Transverse colon (tissue), 4 donors: ENCODE data around the gene JAGN1. TPM values are rescaled to one million over a fixed set of nuclear protein-coding genes. Genes with fewer than 3 reads are reported as not detected.
"Not testable (repeated sequence)": the region's sequence is repeated elsewhere in the genome, so short reads cannot be mapped to it uniquely, and the experiment has no call there.

Experiments used
- DNase-seq: peaks from one replicate; pipeline ENCODE4 v3.0.0-alpha.2; 2019
- H3K27ac ChIP-seq, 4 donors: fragments of 200-600 bp; sonication (generic); 2 replicates each; pipeline ENCODE4 v1.5.1; 2016 to 2018; ENCODE audit warnings: inconsistent platforms in 4 of 4
- H3K27me3 ChIP-seq: fragments of 200-600 bp; sonication (generic); 2 replicates; pipeline ENCODE4 v1.5.1; 2017; ENCODE audit warnings: inconsistent platforms
- H3K36me3 ChIP-seq, 4 donors: fragments of 200-600 bp; sonication (generic); 2 replicates each; pipeline ENCODE4 v1.5.1; 2017 to 2019; ENCODE audit warnings: inconsistent platforms in 4 of 4
- H3K4me1 ChIP-seq, 4 donors: fragments of 200-600 bp; sonication (generic); 2 replicates each; pipeline ENCODE4 v1.5.1; 2017 to 2020; ENCODE audit warnings: inconsistent platforms in 4 of 4
- H3K4me3 ChIP-seq, 4 donors: fragments of 200-600 bp; sonication (generic); 1 replicate in 1 of 4; 2 replicates in 3 of 4; pipeline versions ENCODE4 v1.5.1 to v1.6.1; 2017 to 2019; ENCODE audit warnings: inconsistent platforms in 4 of 4
- H3K9me3 ChIP-seq, 2 donors: fragments of 200-600 bp; sonication (generic); 2 replicates each; pipeline ENCODE4 v1.5.1; 2017 to 2019; ENCODE audit warnings: inconsistent platforms in 2 of 2
- CTCF ChIP-seq, 5 experiments: fragments of 200-600 bp in 3 of 5; fragments of 450-650 bp in 2 of 5; sonication (generic) in 3 of 5; IDR thresholded peaks; 1 replicate in 2 of 5; 2 replicates in 3 of 5; pipeline ENCODE4 v1.5.1; 2016 to 2017; ENCODE audit warnings: antibody characterized with exemption in 5 of 5, inconsistent platforms in 3 of 5, mild to moderate bottlenecking in 2 of 5, moderate library complexity in 1 of 5
- EP300 ChIP-seq: sonication (generic); formaldehyde crosslinking; IDR thresholded peaks from one replicate; pipeline ENCODE4 v1.6.1; 2017; ENCODE audit warnings: antibody characterized with exemption, low read depth
- POLR2A ChIP-seq: fragments of 450-650 bp; IDR thresholded peaks from one replicate; pipeline ENCODE4 v1.6.1; 2016; ENCODE audit warnings: antibody characterized with exemption, mild to moderate bottlenecking, moderate library complexity
- POLR2AphosphoS5 ChIP-seq, 3 donors: sonication (generic); formaldehyde crosslinking; IDR thresholded peaks; one replicate each; pipeline ENCODE4 v1.6.1; 2016; ENCODE audit warnings: antibody characterized with exemption in 3 of 3
- WGBS, 2 donors: methylation state at CpG; one replicate each; pipeline ENCODE4 v1.1.5; 2018; ENCODE audit warnings: low coverage in 1 of 2; 5-methylcytosine and 5-hydroxymethylcytosine counted together
- in situ Hi-C, 4 donors: fragments of 200-750 bp; cut with MboI; loops; one replicate each; pipeline versions ENCODE4 v1.15.0 to v1.15.1; 2017; ENCODE audit warnings: low sequenced_read_pairs in 3 of 4, low pct_ligation_motif_present in 1 of 4, low pct_unique_long_range_greater_than_20kb in 1 of 4
- intact Hi-C: fragments of 100-400 bp; cut with DNase I; formaldehyde crosslinking; loops from one replicate; pipeline ENCODE4 v1.15.1; 2023; ENCODE audit warnings: low total_unique reads
- total RNA-seq, 4 donors: library from RNA; depleted of rRNA; stranded (reverse); fragments of >200 nt; gene quantifications; one replicate each; pipeline ENCODE4 v1.1.0, GENCODE V29; 2016

JAGN1 gene
- total RNA-seq, 4 donors from 2014 or later: 5.8 to 73.0 (median 28.5) TPM

GRCh38 chr3:9846931-9847488 is 43.4 kb upstream of the JAGN1 start:
- 96% methylated on average over 4 of the region's 6 CpGs; no CpG with 5 or more reads in 1 of the 2 donors for WGBS, 2 donors
- no peaks in the 10 kb centered on the region for H3K9me3 ChIP-seq
- no peak for DNase-seq
- H3K36me3 ChIP-seq: peaks cover 0 to under 1% (median 0%) of the 10 kb centered on the region in 4 donors
- in situ Hi-C loops: no loop called here
- peaks cover 0 to 22% (median 11%) of the 10 kb centered on the region in 4 donors for H3K4me1 ChIP-seq
- H3K27ac ChIP-seq: no peak overlapping the region
- no peak overlapping the region for H3K4me3 ChIP-seq
- no peak for TF ChIP-seq CTCF (IDR thresholded peaks at IDR 0.05)
- no peak for TF ChIP-seq POLR2A
- no peak for TF ChIP-seq POLR2AphosphoS5 (IDR thresholded peaks at IDR 0.05)
- TF ChIP-seq EP300: no peak
- intact Hi-C loops: loop anchor here (10.0 kb wide), 1 partner anchor 68 kb away; the partner anchor contains the start of gene IL17RC
- no peaks in the 10 kb centered on the region for H3K27me3 ChIP-seq

- H3K4me3 ChIP-seq, H3K27ac ChIP-seq, H3K27me3 ChIP-seq, in situ Hi-C loops, H3K36me3 ChIP-seq, DNase-seq, H3K9me3 ChIP-seq: not testable (repeated sequence)
- WGBS, 2 donors: 62% methylated on average over 9 of the region's 9 CpGs; no CpG with 5 or more reads in 1 of the 2 donors
- H3K4me1 ChIP-seq: peaks cover 0 to 22% (median 7%) of the 10 kb centered on the region in 4 donors
- intact Hi-C loops: loop anchor here (10.0 kb wide), 1 partner anchor 67 kb away; the partner anchor contains the start of gene IL17RC
Observed at GRCh38 chr3:9847870-9848269, 42.5 kb upstream of the JAGN1 start.

DNA sequence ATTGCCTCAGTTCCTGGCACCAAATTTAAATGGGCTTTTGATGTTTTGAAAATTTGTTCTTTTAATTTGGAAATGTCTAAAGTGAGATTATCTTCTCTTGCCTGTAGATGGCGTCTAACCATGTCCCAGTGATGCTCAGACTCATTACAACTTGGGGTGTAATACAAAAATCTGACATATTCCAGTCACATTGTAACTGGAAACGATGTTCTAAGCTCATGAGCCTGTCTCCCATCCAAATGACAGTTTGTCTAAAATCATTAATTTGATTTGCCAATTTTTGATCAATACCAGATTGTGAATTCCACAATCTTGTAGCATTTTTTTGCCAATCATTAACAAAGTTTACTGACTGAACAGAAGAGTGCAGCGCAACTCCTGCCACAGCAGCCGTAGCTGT is 41.5 kb upstream of the JAGN1 start:
- 25 to 36% methylated on average over 3 to 4 of the region's 4 CpGs for WGBS, 2 donors
- intact Hi-C loops: loop anchor here (10.0 kb wide), 1 partner anchor 66 kb away; the partner anchor contains the start of gene IL17RC
- not testable (repeated sequence) for H3K36me3 ChIP-seq

DNA sequence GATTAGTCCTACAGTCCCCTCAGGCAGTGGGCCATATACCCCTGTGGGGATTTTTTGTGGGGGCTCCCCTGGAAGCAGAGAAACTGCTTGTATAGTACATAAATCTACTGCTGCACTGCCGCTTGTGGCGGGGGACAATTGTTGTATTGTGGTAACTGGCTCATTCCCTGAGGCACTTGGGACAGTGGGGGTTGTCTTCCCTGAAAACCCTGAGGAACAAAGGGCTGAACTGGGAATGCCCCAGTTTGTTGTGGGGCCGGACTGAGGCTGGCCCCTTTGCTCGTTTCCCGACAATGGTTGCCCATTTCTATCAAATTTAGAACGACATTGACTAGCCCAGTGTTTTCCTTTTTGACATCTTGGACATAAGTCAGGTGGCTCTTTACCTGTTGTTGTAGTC is 39.0 kb upstream of the JAGN1 start:
- H3K27me3 ChIP-seq, H3K36me3 ChIP-seq, in situ Hi-C loops, H3K27ac ChIP-seq, H3K9me3 ChIP-seq, H3K4me3 ChIP-seq, intact Hi-C loops, DNase-seq: not testable (repeated sequence)
- whole genome bisulfite sequencing, 2 donors: 59 to 90% methylated on average over 2 to 6 of the region's 6 CpGs
- peaks cover 0 to 15% (median 0%) of the 10 kb centered on the region in 4 donors for H3K4me1 ChIP-seq

More for the DNA sequence above, 41.5 kb upstream of the JAGN1 start:
- TF ChIP-seq CTCF (IDR thresholded peaks at IDR 0.05): peak; percentile 53 to 62 (median 60)
- TF ChIP-seq POLR2AphosphoS5 (IDR thresholded peaks at IDR 0.05): peak in 2 of 3 donors; percentile 19 to 34
- H3K27ac ChIP-seq, DNase-seq, in situ Hi-C loops, H3K9me3 ChIP-seq, H3K4me3 ChIP-seq, H3K27me3 ChIP-seq: not testable (repeated sequence)
- H3K4me1 ChIP-seq: peaks cover 0 to 20% (median 2%) of the 10 kb centered on the region in 4 donors

DNA sequence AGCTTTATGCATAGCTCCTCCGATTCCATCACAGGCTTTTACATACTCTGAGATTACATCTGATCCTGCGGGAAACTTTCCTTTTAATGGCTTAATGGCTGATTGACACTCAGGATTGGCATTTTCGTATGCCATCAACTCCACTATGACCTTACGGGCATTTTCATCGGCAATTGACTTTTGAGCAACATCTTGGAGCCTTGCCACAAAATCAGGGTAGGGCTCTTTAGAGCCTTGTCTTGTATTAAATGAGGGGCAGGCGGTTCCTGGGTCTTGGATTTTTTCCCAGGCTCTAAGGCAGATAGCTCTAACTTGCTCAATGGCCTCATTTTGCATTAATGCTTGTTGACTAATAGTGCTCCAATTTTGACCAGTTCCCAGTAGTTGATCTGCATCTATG is 38.5 kb upstream of the JAGN1 start:
- intact Hi-C loops, H3K36me3 ChIP-seq, H3K27me3 ChIP-seq, in situ Hi-C loops, H3K27ac ChIP-seq, H3K9me3 ChIP-seq, H3K4me3 ChIP-seq: not testable (repeated sequence)
- peaks cover 0 to 15% (median 0%) of the 10 kb centered on the region in 4 donors for H3K4me1 ChIP-seq
- peak; percentile 47 for DNase-seq
- 45 to 51% methylated on average over 2 to 6 of the region's 6 CpGs for WGBS, 2 donors

- Histone ChIP-seq H3K9me3 (no peaks in the 10 kb centered on the region), H3K4me1 (peaks cover 0 to 15% (median 0%) of the 10 kb centered on the region in 4 donors), H3K27ac (no peak overlapping the region), H3K27me3 (no peaks in the 10 kb centered on the region), H3K36me3 (no peaks in the 10 kb centered on the region), H3K4me3 (no peak overlapping the region)
- TF ChIP-seq CTCF (IDR thresholded peaks at IDR 0.05) (no peak), POLR2AphosphoS5 (IDR thresholded peaks at IDR 0.05) (no peak)
- DNase-seq: no peak
- WGBS, 2 donors: 87 to 92% methylated on average over 2 to 6 of the region's 6 CpGs
- in situ Hi-C loops: no loop called here
- intact Hi-C loops: no loop called here
Observed at GRCh38 chr3:9852528-9852927, 37.9 kb upstream of the JAGN1 start.

DNA sequence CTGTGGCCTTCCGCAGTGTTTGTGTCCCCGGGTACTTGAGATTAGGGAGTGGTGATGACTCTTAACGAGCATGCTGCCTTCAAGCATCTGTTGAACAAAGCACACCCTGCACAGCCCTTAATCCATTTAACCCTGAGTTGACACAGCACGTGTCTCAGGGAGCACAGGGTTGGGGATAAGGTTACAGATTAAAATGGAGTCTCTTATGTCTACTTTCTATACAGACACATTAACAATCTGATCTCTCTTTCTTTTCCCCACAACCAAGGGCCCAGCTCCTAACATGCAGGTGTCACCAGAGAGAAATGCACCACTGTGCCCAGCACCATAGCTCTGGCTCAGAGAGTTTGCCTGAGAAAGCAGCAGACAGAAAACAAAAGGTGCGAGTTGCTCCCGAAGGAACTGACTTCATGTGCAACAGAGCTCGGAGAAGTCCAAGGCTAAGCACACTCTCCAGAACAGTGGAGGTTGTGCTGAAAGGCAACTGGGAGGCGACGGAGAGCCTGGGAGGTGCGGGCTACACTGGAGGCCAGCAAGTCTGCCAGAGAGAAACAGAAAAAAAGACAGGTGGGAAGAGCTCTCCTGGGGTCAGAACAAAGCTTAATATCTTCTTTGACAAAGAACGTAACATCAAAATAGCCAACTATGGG is 36.0 kb upstream of the JAGN1 start:
- H3K4me1 ChIP-seq, H3K27me3 ChIP-seq, in situ Hi-C loops, H3K9me3 ChIP-seq, H3K36me3 ChIP-seq, H3K4me3 ChIP-seq, H3K27ac ChIP-seq, intact Hi-C loops, DNase-seq: not testable (repeated sequence)
- WGBS, 2 donors: 70 to 82% methylated on average over 2 to 11 of the region's 11 CpGs
